Trophoblast cell (in vitro differentiated cells and primary cell): Measurements from ENCODE around the gene GOLGA6L10.
"Not testable (repeated sequence)": the region's sequence is repeated elsewhere in the genome, so short reads cannot be mapped to it uniquely, and the experiment has no call there.

Source experiments
- DNase-seq, 2 donors: peaks; one replicate each; pipeline ENCODE4 v3.0.0-alpha.2; 2016
- H2AFZ ChIP-seq: 2 replicates; pipeline ENCODE4 v1.6.1; 2013; ENCODE audit warnings: low read length, moderate library complexity, mild to moderate bottlenecking; ENCODE audit not compliant: insufficient read depth, poor library complexity
- H2AK5ac ChIP-seq: 2 replicates; pipeline ENCODE4 v1.6.1; 2013; ENCODE audit warnings: mild to moderate bottlenecking, low read length
- H2BK120ac ChIP-seq: 2 replicates; pipeline ENCODE4 v1.6.1; 2013; ENCODE audit warnings: low read length, mild to moderate bottlenecking, moderate library complexity; ENCODE audit not compliant: insufficient read depth, poor library complexity
- H2BK12ac ChIP-seq: 2 replicates; pipeline ENCODE4 v1.6.1; 2013; ENCODE audit warnings: mild to moderate bottlenecking, low read length, moderate library complexity
- H2BK5ac ChIP-seq: 2 replicates; pipeline ENCODE4 v1.6.1; 2013; ENCODE audit warnings: low read length, low read depth, moderate library complexity, mild to moderate bottlenecking; ENCODE audit not compliant: poor library complexity
- H3K14ac ChIP-seq: 2 replicates; pipeline ENCODE4 v1.6.1; 2013; ENCODE audit warnings: mild to moderate bottlenecking, low read length
- H3K18ac ChIP-seq: 2 replicates; pipeline ENCODE4 v1.6.1; 2013; ENCODE audit warnings: mild to moderate bottlenecking, low read length
- H3K23ac ChIP-seq: 2 replicates; pipeline ENCODE4 v1.6.1; 2013; ENCODE audit warnings: low read length
- H3K27ac ChIP-seq: 2 replicates; pipeline ENCODE4 v1.5.1; 2013; ENCODE audit warnings: low read depth, mild to moderate bottlenecking, inconsistent platforms, low read length, moderate library complexity
- H3K27me3 ChIP-seq: 2 replicates; pipeline ENCODE4 v1.6.1; 2013; ENCODE audit warnings: inconsistent platforms, mild to moderate bottlenecking, low read length, moderate library complexity; ENCODE audit not compliant: insufficient read depth
- H3K36me3 ChIP-seq, 2 experiments: 1 replicate in 1 of 2; 2 replicates in 1 of 2; pipeline ENCODE4 v1.6.1; 2013; ENCODE audit warnings: low read length in 2 of 2, mild to moderate bottlenecking in 2 of 2, moderate library complexity in 1 of 2; ENCODE audit not compliant: insufficient read depth in 2 of 2, control insufficient read depth in 1 of 2
- H3K4ac ChIP-seq: 2 replicates; pipeline ENCODE4 v1.6.1; 2013; ENCODE audit warnings: low read depth, mild to moderate bottlenecking, low read length, moderate library complexity
- H3K4me1 ChIP-seq, 2 experiments: 1 replicate in 1 of 2; 2 replicates in 1 of 2; pipeline ENCODE4 v1.6.1; 2013; ENCODE audit warnings: low read length in 2 of 2, mild to moderate bottlenecking in 2 of 2, moderate library complexity in 1 of 2; ENCODE audit not compliant: insufficient read depth in 2 of 2, control insufficient read depth in 1 of 2
- H3K4me2 ChIP-seq: 2 replicates; pipeline ENCODE4 v1.6.1; 2013; ENCODE audit warnings: inconsistent platforms, mild to moderate bottlenecking, low read length, moderate library complexity
- H3K4me3 ChIP-seq: 2 replicates; pipeline ENCODE4 v1.5.1; 2013; ENCODE audit warnings: mild to moderate bottlenecking, low read depth, low read length, inconsistent platforms
- H3K79me1 ChIP-seq: one replicate; pipeline ENCODE4 v1.6.1; 2013; ENCODE audit warnings: low read length
- H3K79me2 ChIP-seq: 2 replicates; pipeline ENCODE4 v1.6.1; 2013; ENCODE audit warnings: low read length, mild to moderate bottlenecking; ENCODE audit not compliant: control insufficient read depth, insufficient read depth, poor library complexity
- H3K9ac ChIP-seq: 2 replicates; pipeline ENCODE4 v1.6.1; 2013; ENCODE audit warnings: mild to moderate bottlenecking, low read length
- H3K9me3 ChIP-seq: 2 replicates; pipeline ENCODE4 v1.6.1; 2013; ENCODE audit warnings: low read depth, mild to moderate bottlenecking, control low read depth, inconsistent platforms, low read length; ENCODE audit not compliant: insufficient read depth
- H4K12ac ChIP-seq: 2 replicates; pipeline ENCODE4 v1.6.1; 2013; ENCODE audit warnings: low read depth, mild to moderate bottlenecking, low read length, moderate library complexity
- H4K8ac ChIP-seq: 2 replicates; pipeline ENCODE4 v1.6.1; 2013; ENCODE audit warnings: low read depth, mild to moderate bottlenecking, low read length, moderate library complexity
- H4K91ac ChIP-seq: one replicate; pipeline ENCODE4 v1.6.1; 2013; ENCODE audit warnings: low read depth, mild to moderate bottlenecking, low read length, moderate library complexity
- WGBS: extraction: QIAGEN DNeasy Blood & Tissue Kit; methylation state at CpG from one replicate; pipeline ENCODE4 v1.1.7; 2013; ENCODE audit warnings: missing lambda C conversion rate; ENCODE audit not compliant: insufficient read length, insufficient coverage; ENCODE audit errors: extremely low coverage; 5-methylcytosine and 5-hydroxymethylcytosine counted together

Gene GOLGA6L10

GRCh38 chr15:82326896-82327295, 22.4 kb downstream of the GOLGA6L10 start:
- not testable (repeated sequence) for H3K4ac ChIP-seq, H3K9me3 ChIP-seq, H2BK12ac ChIP-seq, H4K12ac ChIP-seq, H3K4me2 ChIP-seq, DNase-seq, H3K4me3 ChIP-seq, H3K18ac ChIP-seq, H3K79me1 ChIP-seq, H2AK5ac ChIP-seq, H4K91ac ChIP-seq, H3K23ac ChIP-seq, H3K4me1 ChIP-seq, H2AFZ ChIP-seq, H3K14ac ChIP-seq, H2BK5ac ChIP-seq, H2BK120ac ChIP-seq, H3K27me3 ChIP-seq, H4K8ac ChIP-seq, H3K36me3 ChIP-seq, H3K27ac ChIP-seq, H3K79me2 ChIP-seq, H3K9ac ChIP-seq
- WGBS: no CpG with 5 or more reads among the region's 23 CpGs

- not testable (repeated sequence) for H4K8ac ChIP-seq, H3K9ac ChIP-seq, H2BK5ac ChIP-seq, H3K79me2 ChIP-seq, H2AFZ ChIP-seq, H4K12ac ChIP-seq, H2AK5ac ChIP-seq, H3K27ac ChIP-seq, H2BK12ac ChIP-seq, H3K4me3 ChIP-seq, H3K4ac ChIP-seq, H2BK120ac ChIP-seq, H3K23ac ChIP-seq, H3K9me3 ChIP-seq, H3K36me3 ChIP-seq, H3K4me1 ChIP-seq, H3K79me1 ChIP-seq, H3K4me2 ChIP-seq, H3K14ac ChIP-seq, H3K27me3 ChIP-seq, H4K91ac ChIP-seq, H3K18ac ChIP-seq, DNase-seq
- no CpG with 5 or more reads among the region's 10 CpGs for WGBS
These were observed 23.6 kb downstream of the GOLGA6L10 start for GRCh38 chr15:82325646-82326045.

- not testable (repeated sequence) for H3K79me2 ChIP-seq, H3K36me3 ChIP-seq, H3K4ac ChIP-seq, H4K12ac ChIP-seq, H2AK5ac ChIP-seq, H3K4me1 ChIP-seq, H2BK120ac ChIP-seq, H3K27ac ChIP-seq, H4K91ac ChIP-seq, H3K27me3 ChIP-seq, H3K9me3 ChIP-seq, H2AFZ ChIP-seq, H2BK12ac ChIP-seq, H3K23ac ChIP-seq, H3K9ac ChIP-seq, H2BK5ac ChIP-seq, H4K8ac ChIP-seq, DNase-seq, H3K4me3 ChIP-seq, H3K79me1 ChIP-seq, H3K4me2 ChIP-seq, H3K18ac ChIP-seq, H3K14ac ChIP-seq
- no CpG with 5 or more reads among the region's 6 CpGs for WGBS
These were observed 24.4 kb downstream of the GOLGA6L10 start for GRCh38 chr15:82324831-82325230.

GRCh38 chr15:82322488-82322887, 26.8 kb downstream of the GOLGA6L10 start:
- H3K9me3 ChIP-seq, H3K4me1 ChIP-seq, DNase-seq, H3K27me3 ChIP-seq, H3K18ac ChIP-seq, H3K23ac ChIP-seq, H3K27ac ChIP-seq, H2BK5ac ChIP-seq, H4K8ac ChIP-seq, H3K79me2 ChIP-seq, H3K79me1 ChIP-seq, H3K36me3 ChIP-seq, H3K4ac ChIP-seq, H2AFZ ChIP-seq, H4K91ac ChIP-seq, H4K12ac ChIP-seq, H2BK120ac ChIP-seq, H3K4me3 ChIP-seq, H3K9ac ChIP-seq, H2BK12ac ChIP-seq, H2AK5ac ChIP-seq, H3K4me2 ChIP-seq, H3K14ac ChIP-seq: not testable (repeated sequence)
- no CpG with 5 or more reads among the region's 10 CpGs for WGBS
